A549 (cell line): Measurements from ENCODE around the gene RPH3AL. TPM values are rescaled to one million over a fixed set of nuclear protein-coding genes. Genes with fewer than 3 reads are reported as not detected.

Source experiments
- ATAC-seq, 2 experiments: fragments of 200-7000 bp in 1 of 2; fragments of >200 bp in 1 of 2; cut with Nextera tagmentation in 1 of 2; cut with Tn5 transposase in 1 of 2; 3 replicates each; pipeline versions ENCODE4 v1.8.0 to v1.9.1; 2018 to 2020; ENCODE audit warnings: mild to moderate bottlenecking in 1 of 2, moderate library complexity in 1 of 2
- CTCF ChIA-PET: fragments of 300-600 bp; sonication (Branson Sonifier 250); formaldehyde crosslinking; extraction: SDS; loops from one replicate; lab custom pipeline; 2021; ENCODE audit warnings: antibody characterized with exemption, inconsistent platforms; lab: Yijun Ruan, JAX
- POLR2A ChIA-PET: fragments of 350-600 bp; formaldehyde crosslinking; extraction: SDS; loops from one replicate; lab custom pipeline; 2021; ENCODE audit warnings: antibody characterized with exemption, inconsistent platforms; lab: Yijun Ruan, JAX
- DNase-seq, 2 experiments: peaks; one replicate each; pipeline versions ENCODE4 v3.0.0 to v3.0.0-alpha.2; 2011 to 2016; ENCODE audit warnings: low read depth in 1 of 2, low spot score in 1 of 2
- FAIRE-seq: peaks from 2 replicates; lab custom pipeline; 2011; peaks lifted over from hg19 to GRCh38; lab: Jason Lieb, UNC
- H3K27ac ChIP-seq, 2 experiments: fragments of >200 bp; sonication (Bioruptor Twin); formaldehyde crosslinking; 3 replicates each; pipeline ENCODE4 v1.5.1; 2016 to 2017
- H3K4me1 ChIP-seq: fragments of >200 bp; sonication (Bioruptor Twin); formaldehyde crosslinking; 3 replicates; pipeline ENCODE4 v1.6.1; 2016
- H3K4me2 ChIP-seq: fragments of >200 bp; sonication (Bioruptor Twin); formaldehyde crosslinking; 3 replicates; pipeline ENCODE4 v1.6.1; 2016
- H3K4me3 ChIP-seq: fragments of >200 bp; sonication (Bioruptor Twin); formaldehyde crosslinking; 3 replicates; pipeline ENCODE4 v1.5.1; 2016
- H3K9me3 ChIP-seq: fragments of >200 bp; sonication (Bioruptor Twin); formaldehyde crosslinking; 3 replicates; pipeline ENCODE4 v1.6.1; 2016
- CBX2 ChIP-seq: fragments of 200-600 bp; sonication (generic); IDR thresholded peaks from 2 replicates; pipeline ENCODE4 v1.6.1; 2016; ENCODE audit warnings: low read depth, mild to moderate bottlenecking, borderline replicate concordance
- CBX8 ChIP-seq: fragments of 200-600 bp; sonication (generic); IDR thresholded peaks from 2 replicates; pipeline ENCODE4 v1.6.1; 2016
- CHD4 ChIP-seq: fragments of 200-600 bp; sonication (generic); IDR thresholded peaks from 2 replicates; pipeline ENCODE4 v1.6.1; 2016; ENCODE audit warnings: antibody characterized with exemption, mild to moderate bottlenecking, borderline replicate concordance
- EP300 ChIP-seq, 2 experiments: fragments of >200 bp; sonication (Bioruptor Twin); formaldehyde crosslinking; IDR thresholded peaks; 2 replicates in 1 of 2; 3 replicates in 1 of 2; pipeline ENCODE4 v1.6.1; 2016 to 2017
- ESRRA ChIP-seq: fragments of 150-350 bp; IDR thresholded peaks from 2 replicates; pipeline ENCODE4 v1.6.1; 2014; ENCODE audit warnings: mild to moderate bottlenecking, low read length, borderline replicate concordance
- FOSB ChIP-seq: fragments of 250-450 bp; sonication (Bioruptor Pico); IDR thresholded peaks from 2 replicates; pipeline ENCODE4 v1.5.0; 2020; ENCODE audit warnings: mild to moderate bottlenecking, moderate library complexity
- FOXS1 ChIP-seq: fragments of 250-450 bp; sonication (Bioruptor Pico); IDR thresholded peaks from 2 replicates; pipeline ENCODE4 v1.5.0; 2020; ENCODE audit warnings: mild to moderate bottlenecking, moderate library complexity
- HOXA7 ChIP-seq: fragments of 250-450 bp; sonication (Bioruptor Pico); IDR thresholded peaks from 2 replicates; pipeline ENCODE4 v1.5.0; 2020; ENCODE audit warnings: mild to moderate bottlenecking, moderate library complexity
- HOXB13 ChIP-seq: fragments of 250-450 bp; sonication (Bioruptor Pico); IDR thresholded peaks from 2 replicates; pipeline ENCODE4 v1.5.0; 2020; ENCODE audit warnings: low read depth, mild to moderate bottlenecking, moderate library complexity
- HOXB5 ChIP-seq: fragments of 250-450 bp; sonication (Bioruptor Pico); IDR thresholded peaks from 2 replicates; pipeline ENCODE4 v1.5.0; 2020; ENCODE audit warnings: mild to moderate bottlenecking, moderate library complexity
- JUN ChIP-seq, 2 experiments: fragments of >200 bp; sonication (Bioruptor Twin); formaldehyde crosslinking; IDR thresholded peaks; 2 replicates in 1 of 2; 3 replicates in 1 of 2; pipeline ENCODE4 v1.6.1; 2016 to 2017
- JUNB ChIP-seq: fragments of >200 bp; sonication (Bioruptor Twin); formaldehyde crosslinking; IDR thresholded peaks from 2 replicates; pipeline ENCODE4 v1.6.1; 2016
- KDM1A ChIP-seq: fragments of 200-600 bp; sonication (generic); IDR thresholded peaks from 2 replicates; pipeline ENCODE4 v1.6.1; 2016; ENCODE audit warnings: low read depth, mild to moderate bottlenecking
- KDM5A ChIP-seq: fragments of 200-600 bp; sonication (generic); IDR thresholded peaks from 2 replicates; pipeline ENCODE4 v1.6.1; 2016; ENCODE audit warnings: antibody characterized with exemption, mild to moderate bottlenecking
- NFE2L2 ChIP-seq: fragments of 150-350 bp; conservative IDR thresholded peaks from 2 replicates; pipeline ENCODE4 v1.6.1; 2014; ENCODE audit warnings: low read length
- NPAS2 ChIP-seq: fragments of 250-450 bp; sonication (Bioruptor Pico); IDR thresholded peaks from 2 replicates; pipeline ENCODE4 v1.8.0; 2022; ENCODE audit warnings: mild to moderate bottlenecking, moderate library complexity, borderline replicate concordance
- POLR2AphosphoS2 ChIP-seq: conservative IDR thresholded peaks from 2 replicates; pipeline ENCODE4 v1.6.1; 2012; ENCODE audit warnings: low read length, improper control_type of control experiment, inconsistent platforms
- RAD21 ChIP-seq, 2 experiments: fragments of >200 bp in 1 of 2; sonication (Bioruptor Twin) in 1 of 2; formaldehyde crosslinking in 1 of 2; IDR thresholded peaks in 1 of 2; conservative IDR thresholded peaks in 1 of 2; 2 replicates in 1 of 2; 3 replicates in 1 of 2; pipeline ENCODE4 v1.6.1; 2012 to 2018; ENCODE audit warnings: inconsistent platforms in 1 of 2
- RCOR1 ChIP-seq: fragments of 150-350 bp; IDR thresholded peaks from 2 replicates; pipeline ENCODE4 v1.6.1; 2014; ENCODE audit warnings: antibody characterized with exemption, low read length, low read depth
- RFX5 ChIP-seq: fragments of 450-650 bp; IDR thresholded peaks from 2 replicates; pipeline ENCODE4 v1.7.1; 2014; ENCODE audit warnings: antibody characterized with exemption, mild to moderate bottlenecking, moderate library complexity
- RNF2 ChIP-seq: fragments of 200-600 bp; sonication (generic); IDR thresholded peaks from 2 replicates; pipeline ENCODE4 v1.6.1; 2016; ENCODE audit warnings: low read depth, mild to moderate bottlenecking, antibody characterized with exemption, moderate library complexity, borderline replicate concordance
- SMC3 ChIP-seq: fragments of >200 bp; sonication (Bioruptor Twin); formaldehyde crosslinking; IDR thresholded peaks from 3 replicates; pipeline ENCODE4 v1.6.1; 2018; ENCODE audit warnings: inconsistent platforms
- TFCP2L1 ChIP-seq: fragments of 250-450 bp; sonication (Bioruptor Pico); IDR thresholded peaks from 2 replicates; pipeline ENCODE4 v1.5.0; 2021; ENCODE audit warnings: mild to moderate bottlenecking
- TP53 ChIP-seq: fragments of 250-450 bp; sonication (Bioruptor Pico); IDR thresholded peaks from 2 replicates; pipeline ENCODE4 v1.5.0; 2021; ENCODE audit warnings: mild to moderate bottlenecking, moderate library complexity
- ZSCAN20 ChIP-seq: fragments of 250-450 bp; sonication (Bioruptor Pico); IDR thresholded peaks from 2 replicates; pipeline ENCODE4 v1.8.0; 2022; ENCODE audit warnings: mild to moderate bottlenecking, moderate library complexity
- WGBS: methylation state at CpG from one replicate; pipeline ENCODE4 v1.1.6; 2017; ENCODE audit errors: missing lambda C conversion rate; 5-methylcytosine and 5-hydroxymethylcytosine counted together
- polyA plus RNA-seq, 4 experiments: library from polyadenylated mRNA; depleted of rRNA in 3 of 4; stranded (reverse); fragments of >200 nt; fragmentation: RNase III in 1 of 4; extraction: RNeasy Plus Mini Kit Qiagen cat#74134 plus additional on column Dnase treatment in 1 of 4; gene quantifications; 2 replicates in 3 of 4; 3 replicates in 1 of 4; pipeline ENCODE4 v1.2.3, GENCODE V29; 2011 to 2017
- TF ChIP-seq, protein P1 (sequence below): fragments of 450-650 bp; IDR thresholded peaks from 2 replicates; pipeline ENCODE4 v1.6.1; 2014; ENCODE audit warnings: antibody characterized with exemption
- TF ChIP-seq, protein P2 (sequence below): IDR thresholded peaks from 2 replicates; pipeline ENCODE4 v1.6.1; 2012
- TF ChIP-seq, protein P3 (sequence below): fragments of 150-350 bp; IDR thresholded peaks from 2 replicates; pipeline ENCODE4 v1.6.1; 2014; ENCODE audit warnings: low read depth, mild to moderate bottlenecking, low read length
- TF ChIP-seq, protein P4 (sequence below): fragments of 250-450 bp; sonication (Bioruptor Pico); IDR thresholded peaks from 2 replicates; pipeline ENCODE4 v1.5.0; 2020; ENCODE audit warnings: low read depth, mild to moderate bottlenecking, moderate library complexity
- TF ChIP-seq, protein P5 (sequence below): fragments of >200 bp; sonication (Bioruptor Twin); formaldehyde crosslinking; IDR thresholded peaks from 3 replicates; pipeline ENCODE4 v1.6.1; 2016
- TF ChIP-seq, protein P6 (sequence below): fragments of >200 bp; sonication (Bioruptor Twin); formaldehyde crosslinking; IDR thresholded peaks from 3 replicates; pipeline ENCODE4 v1.5.1; 2016

The RPH3AL gene
- polyA plus RNA-seq, 2 of the 4 experiments (the other 2 are of a cell fraction): 23.3 to 31.1 TPM

DNA sequence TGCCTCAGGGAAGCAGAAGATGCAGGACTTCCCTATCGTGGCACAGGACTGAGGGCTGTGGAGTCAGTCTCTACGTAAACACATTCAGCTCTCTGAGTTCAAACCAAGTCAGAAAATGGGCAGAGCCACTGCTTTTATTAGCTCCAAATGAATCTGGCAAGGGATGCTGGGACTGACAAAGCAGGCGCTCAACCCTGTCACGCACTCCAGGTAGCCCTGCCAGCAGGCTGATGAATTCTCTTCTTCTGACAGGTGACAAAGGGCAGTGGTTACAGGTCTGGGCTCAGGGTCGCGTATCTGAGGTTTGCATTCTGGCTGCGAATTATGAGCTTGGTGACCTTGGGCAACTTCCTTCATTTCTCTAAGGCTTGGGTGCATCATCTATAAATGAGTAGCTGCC lies 9.4 kb downstream of the RPH3AL start:
- no peaks in the 10 kb centered on the region for H3K9me3 ChIP-seq
- TF ChIP-seq NFE2L2 (no peak), KDM5A (no peak), EP300 (IDR thresholded peaks at IDR 0.05) (no peak), CBX2 (no peak), FOSB (CRISPR knock-in tag) (no peak), ZSCAN20 (CRISPR knock-in tag) (no peak), ESRRA (no peak), JUN (IDR thresholded peaks at IDR 0.05) (no peak), CHD4 (no peak), RFX5 (no peak), RNF2 (no peak), TP53 (CRISPR knock-in tag) (no peak)
- TF ChIP-seq, protein P1, sequence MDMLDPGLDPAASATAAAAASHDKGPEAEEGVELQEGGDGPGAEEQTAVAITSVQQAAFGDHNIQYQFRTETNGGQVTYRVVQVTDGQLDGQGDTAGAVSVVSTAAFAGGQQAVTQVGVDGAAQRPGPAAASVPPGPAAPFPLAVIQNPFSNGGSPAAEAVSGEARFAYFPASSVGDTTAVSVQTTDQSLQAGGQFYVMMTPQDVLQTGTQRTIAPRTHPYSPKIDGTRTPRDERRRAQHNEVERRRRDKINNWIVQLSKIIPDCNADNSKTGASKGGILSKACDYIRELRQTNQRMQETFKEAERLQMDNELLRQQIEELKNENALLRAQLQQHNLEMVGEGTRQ: no peak
- TF ChIP-seq, protein P2, sequence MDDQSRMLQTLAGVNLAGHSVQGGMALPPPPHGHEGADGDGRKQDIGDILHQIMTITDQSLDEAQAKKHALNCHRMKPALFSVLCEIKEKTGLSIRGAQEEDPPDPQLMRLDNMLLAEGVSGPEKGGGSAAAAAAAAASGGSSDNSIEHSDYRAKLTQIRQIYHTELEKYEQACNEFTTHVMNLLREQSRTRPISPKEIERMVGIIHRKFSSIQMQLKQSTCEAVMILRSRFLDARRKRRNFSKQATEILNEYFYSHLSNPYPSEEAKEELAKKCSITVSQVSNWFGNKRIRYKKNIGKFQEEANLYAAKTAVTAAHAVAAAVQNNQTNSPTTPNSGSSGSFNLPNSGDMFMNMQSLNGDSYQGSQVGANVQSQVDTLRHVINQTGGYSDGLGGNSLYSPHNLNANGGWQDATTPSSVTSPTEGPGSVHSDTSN: no peak
- TF ChIP-seq, protein P3, sequence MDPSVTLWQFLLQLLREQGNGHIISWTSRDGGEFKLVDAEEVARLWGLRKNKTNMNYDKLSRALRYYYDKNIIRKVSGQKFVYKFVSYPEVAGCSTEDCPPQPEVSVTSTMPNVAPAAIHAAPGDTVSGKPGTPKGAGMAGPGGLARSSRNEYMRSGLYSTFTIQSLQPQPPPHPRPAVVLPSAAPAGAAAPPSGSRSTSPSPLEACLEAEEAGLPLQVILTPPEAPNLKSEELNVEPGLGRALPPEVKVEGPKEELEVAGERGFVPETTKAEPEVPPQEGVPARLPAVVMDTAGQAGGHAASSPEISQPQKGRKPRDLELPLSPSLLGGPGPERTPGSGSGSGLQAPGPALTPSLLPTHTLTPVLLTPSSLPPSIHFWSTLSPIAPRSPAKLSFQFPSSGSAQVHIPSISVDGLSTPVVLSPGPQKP: no peak
- FAIRE-seq (no peak), ATAC-seq (no peak), DNase-seq (no peak)
- ChIA-PET CTCF (no interaction called here), POLR2A (no interaction called here)
- no peak overlapping the region for H3K4me2 ChIP-seq
- H3K27ac ChIP-seq: no peak overlapping the region
- WGBS: 79% methylated on average over 7 of the region's 7 CpGs
- peaks cover 10% of the 10 kb centered on the region for H3K4me1 ChIP-seq
- H3K4me3 ChIP-seq: no peak overlapping the region

DNA sequence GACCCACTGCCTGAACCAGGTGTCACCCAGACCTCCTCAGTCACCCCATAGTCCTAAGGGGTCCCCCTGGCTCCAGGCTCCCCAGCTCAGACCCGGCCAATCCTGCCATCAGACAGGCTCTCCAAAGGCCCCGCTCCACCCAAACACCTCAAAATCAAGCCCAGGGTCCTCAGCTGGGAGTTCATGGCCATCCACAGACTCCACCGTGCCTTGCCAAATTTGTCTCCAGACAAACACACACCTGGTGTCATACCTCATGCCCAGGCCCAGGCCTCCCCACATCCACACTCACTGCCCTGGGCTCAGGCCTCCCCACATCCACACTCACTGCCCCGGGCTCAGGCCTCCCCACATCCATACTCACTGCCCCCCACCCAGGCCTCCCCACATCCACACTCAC lies 12.5 kb downstream of the RPH3AL start:
- 98% methylated on average over 4 of the region's 4 CpGs for WGBS
- H3K27ac ChIP-seq: peak overlapping the region in 1 of 2 experiments; percentile 29; a peak in 2 of 6 replicates
- no peak for DNase-seq
- no peak overlapping the region for H3K4me3 ChIP-seq
- FAIRE-seq: no peak
- ChIA-PET POLR2A (no interaction called here), CTCF (no interaction called here)
- no peaks in the 10 kb centered on the region for H3K9me3 ChIP-seq
- no peak for ATAC-seq
- H3K4me1 ChIP-seq: no peaks in the 10 kb centered on the region
- H3K4me2 ChIP-seq: no peak overlapping the region
- TF ChIP-seq, protein P4, sequence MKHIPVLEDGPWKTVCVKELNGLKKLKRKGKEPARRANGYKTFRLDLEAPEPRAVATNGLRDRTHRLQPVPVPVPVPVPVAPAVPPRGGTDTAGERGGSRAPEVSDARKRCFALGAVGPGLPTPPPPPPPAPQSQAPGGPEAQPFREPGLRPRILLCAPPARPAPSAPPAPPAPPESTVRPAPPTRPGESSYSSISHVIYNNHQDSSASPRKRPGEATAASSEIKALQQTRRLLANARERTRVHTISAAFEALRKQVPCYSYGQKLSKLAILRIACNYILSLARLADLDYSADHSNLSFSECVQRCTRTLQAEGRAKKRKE (CRISPR knock-in tag): no peak
- no peak for TF ChIP-seq SMC3
- TF ChIP-seq TFCP2L1 (CRISPR knock-in tag): no peak
- no peak for TF ChIP-seq ZSCAN20 (CRISPR knock-in tag)
- no peak for TF ChIP-seq NPAS2 (CRISPR knock-in tag)
- TF ChIP-seq, protein P5, sequence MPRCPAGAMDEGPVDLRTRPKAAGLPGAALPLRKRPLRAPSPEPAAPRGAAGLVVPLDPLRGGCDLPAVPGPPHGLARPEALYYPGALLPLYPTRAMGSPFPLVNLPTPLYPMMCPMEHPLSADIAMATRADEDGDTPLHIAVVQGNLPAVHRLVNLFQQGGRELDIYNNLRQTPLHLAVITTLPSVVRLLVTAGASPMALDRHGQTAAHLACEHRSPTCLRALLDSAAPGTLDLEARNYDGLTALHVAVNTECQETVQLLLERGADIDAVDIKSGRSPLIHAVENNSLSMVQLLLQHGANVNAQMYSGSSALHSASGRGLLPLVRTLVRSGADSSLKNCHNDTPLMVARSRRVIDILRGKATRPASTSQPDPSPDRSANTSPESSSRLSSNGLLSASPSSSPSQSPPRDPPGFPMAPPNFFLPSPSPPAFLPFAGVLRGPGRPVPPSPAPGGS: no peak
- TF ChIP-seq HOXB13: no peak
- TF ChIP-seq, protein P6, sequence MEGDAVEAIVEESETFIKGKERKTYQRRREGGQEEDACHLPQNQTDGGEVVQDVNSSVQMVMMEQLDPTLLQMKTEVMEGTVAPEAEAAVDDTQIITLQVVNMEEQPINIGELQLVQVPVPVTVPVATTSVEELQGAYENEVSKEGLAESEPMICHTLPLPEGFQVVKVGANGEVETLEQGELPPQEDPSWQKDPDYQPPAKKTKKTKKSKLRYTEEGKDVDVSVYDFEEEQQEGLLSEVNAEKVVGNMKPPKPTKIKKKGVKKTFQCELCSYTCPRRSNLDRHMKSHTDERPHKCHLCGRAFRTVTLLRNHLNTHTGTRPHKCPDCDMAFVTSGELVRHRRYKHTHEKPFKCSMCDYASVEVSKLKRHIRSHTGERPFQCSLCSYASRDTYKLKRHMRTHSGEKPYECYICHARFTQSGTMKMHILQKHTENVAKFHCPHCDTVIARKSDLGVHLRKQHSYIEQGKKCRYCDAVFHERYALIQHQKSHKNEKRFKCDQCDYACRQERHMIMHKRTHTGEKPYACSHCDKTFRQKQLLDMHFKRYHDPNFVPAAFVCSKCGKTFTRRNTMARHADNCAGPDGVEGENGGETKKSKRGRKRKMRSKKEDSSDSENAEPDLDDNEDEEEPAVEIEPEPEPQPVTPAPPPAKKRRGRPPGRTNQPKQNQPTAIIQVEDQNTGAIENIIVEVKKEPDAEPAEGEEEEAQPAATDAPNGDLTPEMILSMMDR: no peak
- no peak for TF ChIP-seq HOXA7 (CRISPR knock-in tag)
- no peak for TF ChIP-seq CBX8
- no peak for TF ChIP-seq JUNB
- no peak for TF ChIP-seq RCOR1
- TF ChIP-seq, protein P1: no peak
- TF ChIP-seq HOXB5 (CRISPR knock-in tag): no peak
- no peak for TF ChIP-seq KDM1A
- TF ChIP-seq FOXS1 (CRISPR knock-in tag): no peak
- TF ChIP-seq RAD21 (conservative IDR thresholded peaks at IDR 0.05 in 1 of 2, IDR thresholded peaks at IDR 0.05 in 1 of 2): no peak
- TF ChIP-seq POLR2AphosphoS2: no peak
